GM21717 (cell line): Measurements from ENCODE around the gene FKBP4.
A peak's percentile ranks its signal among the peaks of the same experiment; 100 is the strongest.

Source experiments
- ATAC-seq: cut with Tn5 transposase; IDR thresholded peaks from one replicate; pipeline ENCODE4 v1.9.1; 2021; ENCODE audit warnings: mild to moderate bottlenecking, moderate library complexity; ENCODE audit not compliant: unreplicated experiment

Gene FKBP4

GRCh38 chr12:2811801-2812200 lies 17.0 kb downstream of the FKBP4 start:
- ATAC-seq: no peak

DNA sequence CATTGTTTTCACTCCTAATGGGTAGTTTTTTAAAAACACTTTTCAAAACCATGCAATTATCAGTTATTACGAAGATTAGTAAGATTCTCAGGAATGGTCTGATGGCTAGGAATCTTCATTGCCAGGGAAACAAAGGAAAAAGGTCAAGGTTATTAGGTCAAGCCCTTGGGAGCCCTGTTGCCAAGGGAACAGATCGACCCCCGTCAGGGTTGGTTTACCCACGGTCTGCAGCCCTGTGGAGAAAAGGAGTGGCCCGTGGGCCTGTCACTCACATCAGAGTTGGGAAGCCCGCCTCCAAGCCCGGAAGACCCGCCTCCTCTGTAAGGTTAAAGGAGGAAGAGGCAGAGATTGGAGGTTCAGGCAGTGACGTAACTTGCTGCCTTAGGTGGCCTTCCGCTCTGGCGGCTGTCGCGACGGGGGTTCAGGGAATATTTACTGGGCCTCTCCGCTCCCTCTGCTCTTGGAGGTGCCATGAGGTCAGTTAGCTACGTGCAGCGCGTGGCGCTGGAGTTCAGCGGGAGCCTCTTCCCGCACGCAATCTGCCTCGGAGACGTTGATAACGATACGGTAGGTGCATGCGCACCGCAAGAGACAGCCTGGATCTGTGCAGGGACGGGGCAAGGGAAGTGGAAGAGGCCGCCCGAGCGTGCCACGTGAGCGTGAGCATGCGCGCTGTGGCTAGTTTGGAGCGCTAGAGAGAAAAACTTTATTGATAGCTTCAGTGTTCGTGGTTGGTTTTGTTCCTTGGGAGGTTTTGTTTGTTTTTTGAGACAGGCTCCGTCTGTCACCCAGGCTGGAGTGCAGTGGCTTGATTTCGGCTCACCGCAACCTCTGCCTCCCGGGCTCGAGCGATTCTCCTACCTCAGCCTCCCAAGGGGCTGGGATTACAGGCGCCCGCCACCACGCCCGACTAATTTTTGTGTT lies 17.8 kb downstream of the FKBP4 start, which contains the start of gene ITFG2:
Gene ITFG2 (plus strand): TSS at position 379 of the 924 bp plus-strand sequence. CDS start 93 bp downstream, at position 472.
- peak; percentile 95 for ATAC-seq

GRCh38 chr12:2813214-2814185 lies 18.7 kb downstream of the FKBP4 start:
- peak; percentile 32 for ATAC-seq

DNA sequence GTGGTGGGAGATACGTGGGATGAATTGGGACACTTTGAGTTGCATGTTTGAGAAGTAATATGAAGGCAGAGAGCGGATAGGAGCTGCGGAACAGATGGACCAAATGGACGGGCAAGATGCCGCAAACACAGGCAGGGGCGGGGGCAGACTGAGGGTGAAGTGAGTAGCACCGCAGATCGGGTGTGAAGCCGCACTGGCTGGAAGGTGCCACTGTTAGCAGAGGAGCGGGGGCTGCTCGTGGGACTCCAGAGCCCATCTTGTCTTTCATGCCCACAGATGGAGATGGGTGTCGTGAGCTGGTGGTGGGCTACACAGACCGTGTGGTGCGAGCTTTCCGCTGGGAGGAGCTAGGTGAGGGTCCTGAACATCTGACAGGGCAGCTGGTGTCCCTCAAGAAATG lies 25.0 kb downstream of the FKBP4 start:
- no peak for ATAC-seq

GRCh38 chr12:2820432-2820831 lies 25.7 kb downstream of the FKBP4 start:
- ATAC-seq: no peak

GRCh38 chr12:2823483-2823882 lies 28.7 kb downstream of the FKBP4 start:
- ATAC-seq: no peak

DNA sequence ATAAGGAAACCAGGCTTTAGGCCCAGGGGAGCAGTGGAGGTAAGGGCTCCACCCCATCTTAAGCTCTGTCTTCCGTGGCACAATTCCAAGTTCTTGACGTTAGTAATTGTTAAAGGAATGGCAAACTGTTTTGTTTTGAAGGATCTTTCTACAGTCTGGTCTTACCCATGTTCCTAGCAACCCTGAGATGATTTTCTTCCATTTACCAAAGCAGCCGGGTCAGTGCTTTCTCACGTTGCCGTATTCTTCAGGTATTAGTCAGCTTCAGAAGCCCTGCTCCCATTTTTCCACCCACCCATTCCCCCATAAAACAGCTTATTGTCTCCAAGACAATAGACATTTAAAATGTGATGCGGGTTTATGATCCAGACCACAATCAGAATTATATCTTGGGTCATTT lies 29.8 kb downstream of the FKBP4 start:
- ATAC-seq: no peak

- no peak for ATAC-seq
Measured at GRCh38 chr12:2825132-2825531, 30.4 kb downstream of the FKBP4 start.

DNA sequence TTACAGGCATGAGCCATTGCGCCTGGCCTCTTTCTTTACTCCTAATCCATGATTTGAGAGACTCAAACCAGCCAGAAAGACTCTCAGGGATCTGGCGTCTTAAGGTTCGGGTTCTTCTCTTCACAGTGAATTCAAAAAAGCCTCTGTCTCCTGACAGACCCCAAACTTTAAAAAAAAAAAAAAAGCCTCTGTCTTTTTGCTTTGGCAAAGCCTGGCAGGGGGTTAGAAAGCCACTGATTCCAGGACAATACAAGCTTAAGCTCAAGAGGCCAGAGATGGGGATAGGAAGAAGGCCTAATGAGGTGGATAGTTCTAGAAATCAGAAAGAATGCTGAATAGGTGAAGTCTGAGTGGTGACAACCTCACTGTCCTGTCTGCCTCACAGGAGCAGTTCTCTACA lies 31.3 kb downstream of the FKBP4 start:
- no peak for ATAC-seq

GRCh38 chr12:2826721-2827515 lies 32.1 kb downstream of the FKBP4 start:
- no peak for ATAC-seq

DNA sequence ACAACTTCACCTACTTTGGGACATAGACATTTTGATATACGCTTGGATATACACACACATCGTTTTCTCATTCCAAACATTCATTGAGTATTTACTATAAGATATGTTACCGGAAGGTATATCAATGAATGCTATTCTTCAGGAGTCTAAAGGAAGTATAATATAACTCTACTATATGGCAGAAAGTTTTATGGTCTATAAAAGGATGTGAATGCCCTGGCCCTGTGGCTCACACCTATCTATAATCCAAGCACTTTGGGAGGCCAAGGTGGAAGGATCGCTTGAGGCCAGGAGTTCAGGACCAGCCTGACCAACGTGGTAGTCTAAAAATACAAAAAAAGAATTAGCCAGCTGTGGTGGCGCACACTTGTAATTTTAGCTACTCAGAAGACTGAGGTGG lies 34.5 kb downstream of the FKBP4 start:
- no peak for ATAC-seq

- no peak for ATAC-seq
Measured at GRCh38 chr12:2832550-2833127, 37.9 kb downstream of the FKBP4 start.

- no peak for ATAC-seq
Measured at GRCh38 chr12:2833327-2833726, 38.6 kb downstream of the FKBP4 start.

- no peak for ATAC-seq
Measured at GRCh38 chr12:2833810-2834209, 39.0 kb downstream of the FKBP4 start.

GRCh38 chr12:2834581-2835491 lies 40.1 kb downstream of the FKBP4 start, which contains the start of gene NRIP2:
Gene NRIP2, minus strand, starts transcription at chr12:2835035. Its CDS starts 52 bp downstream, at chr12:2834983.
- no peak for ATAC-seq

GRCh38 chr12:2835691-2836403 lies 41.1 kb downstream of the FKBP4 start:
- ATAC-seq: no peak

GRCh38 chr12:2836574-2836973 lies 41.8 kb downstream of the FKBP4 start:
- ATAC-seq: no peak

DNA sequence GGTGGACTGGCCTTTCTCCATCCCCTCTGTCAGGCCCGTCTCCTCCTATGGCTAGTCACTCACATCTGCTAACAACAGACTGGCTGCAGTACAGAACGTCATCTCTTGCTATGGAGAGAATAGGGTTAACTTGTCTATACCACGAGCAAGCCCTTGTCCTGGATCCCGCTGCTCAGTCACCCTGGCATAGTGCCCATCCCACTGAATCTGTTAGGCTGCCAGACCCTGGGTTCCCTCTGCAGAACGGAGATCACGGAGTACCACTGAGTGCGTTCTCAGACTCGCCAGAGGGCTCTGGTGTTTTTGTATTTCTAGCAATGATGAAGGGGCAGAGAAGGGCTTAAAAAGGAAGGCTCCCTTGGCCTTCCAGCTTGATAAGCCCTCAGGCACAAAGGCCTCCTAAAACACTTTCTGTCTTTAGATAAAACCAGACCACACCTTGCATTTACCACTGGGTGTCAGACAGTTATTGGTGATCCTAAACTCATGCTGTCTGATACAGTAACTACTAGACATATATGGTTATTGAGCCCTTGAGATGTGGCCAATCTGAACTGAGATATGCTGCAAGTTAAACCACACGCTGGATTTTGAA lies 46.4 kb downstream of the FKBP4 start:
- no peak for ATAC-seq
